Endothelial cell of umbilical vein (primary cell): ENCODE measurements around the gene CPVL. TPM values are rescaled to one million over a fixed set of nuclear protein-coding genes. Genes with fewer than 3 reads are reported as not detected.

Experiments used
- BruUV-seq: library from RNA; stranded (reverse); fragments of 400-500 nt; replicated peaks from 2 replicates; lab custom pipeline; 2021; lab: Mats Ljungman, UMichigan
- CTCF ChIA-PET: fragments of 300-600, 350-600 bp; sonication (Branson Sonifier 250); formaldehyde crosslinking; loops from one replicate; lab custom pipeline; 2021; ENCODE audit warnings: antibody characterized with exemption, inconsistent platforms; lab: Charles Lee
- POLR2A ChIA-PET: fragments of 300-600, 350-600 bp; sonication (Branson Sonifier 250); formaldehyde crosslinking; loops from one replicate; lab custom pipeline; 2021; ENCODE audit warnings: antibody characterized with exemption, inconsistent platforms; lab: Charles Lee
- DNase-seq: peaks from one replicate; pipeline ENCODE4 v3.0.0-alpha.2; 2011; ENCODE audit warnings: low read depth, low spot score
- FAIRE-seq: peaks from 2 replicates; lab custom pipeline; 2011; peaks lifted over from hg19 to GRCh38; lab: Jason Lieb, UNC
- H2AFZ ChIP-seq: 2 replicates; pipeline ENCODE4 v1.6.0; 2012; ENCODE audit warnings: low read depth, low read length, control low read depth, inconsistent platforms
- H3K27ac ChIP-seq: 2 replicates; pipeline ENCODE4 v1.5.1; 2011; ENCODE audit warnings: low read depth, mild to moderate bottlenecking, control low read depth, low read length, moderate library complexity; ENCODE audit not compliant: insufficient read depth
- H3K27me3 ChIP-seq, 2 experiments: 2 replicates each; pipeline versions ENCODE4 v1.6.0 to v1.6.1; 2011; ENCODE audit warnings: low read length in 2 of 2, mixed read lengths in 1 of 2; ENCODE audit not compliant: control insufficient read depth in 2 of 2, insufficient read depth in 2 of 2
- H3K36me3 ChIP-seq, 2 experiments: 2 replicates in 1 of 2; 3 replicates in 1 of 2; pipeline ENCODE4 v1.5.1; 2011; ENCODE audit warnings: low read length in 2 of 2, mild to moderate bottlenecking in 1 of 2, moderate library complexity in 1 of 2; ENCODE audit not compliant: control insufficient read depth in 2 of 2, insufficient read depth in 2 of 2; ENCODE audit errors: extremely low read depth in 1 of 2
- H3K4me1 ChIP-seq: 3 replicates; pipeline ENCODE4 v1.5.1; 2011; ENCODE audit warnings: mild to moderate bottlenecking, low read length; ENCODE audit not compliant: control insufficient read depth, insufficient read depth; ENCODE audit errors: extremely low read depth
- H3K4me2 ChIP-seq: 2 replicates; pipeline ENCODE4 v1.6.1; 2011; ENCODE audit warnings: low read length, control low read depth, mixed read lengths; ENCODE audit not compliant: insufficient read depth
- H3K4me3 ChIP-seq, 3 experiments: fragments of 200-600 bp in 1 of 3; sonication (generic), shearing (Covaris generic) in 1 of 3; replicated peaks in 1 of 3; 2 replicates each; pipeline ENCODE4 v1.5.1; 2011 to 2016; ENCODE audit warnings: control low read depth in 3 of 3, low read length in 3 of 3, mild to moderate bottlenecking in 2 of 3, inconsistent platforms in 1 of 3, low read depth in 1 of 3, moderate library complexity in 1 of 3; ENCODE audit not compliant: insufficient read depth in 1 of 3
- H3K79me2 ChIP-seq: 2 replicates; pipeline ENCODE4 v1.6.0; 2012; ENCODE audit warnings: low read length, inconsistent platforms; ENCODE audit not compliant: control insufficient read depth, insufficient read depth
- H3K9ac ChIP-seq: replicated peaks from 2 replicates; pipeline ENCODE3; 2011; ENCODE audit warnings: low read length, control low read depth; ENCODE audit not compliant: insufficient read depth; ENCODE audit errors: extremely low read depth
- H3K9me1 ChIP-seq: replicated peaks from 3 replicates; pipeline ENCODE4 v1.6.0; 2011; ENCODE audit warnings: mild to moderate bottlenecking, low read length; ENCODE audit not compliant: control insufficient read depth, insufficient read depth; ENCODE audit errors: extremely low read depth
- H3K9me3 ChIP-seq: replicated peaks from 2 replicates; pipeline ENCODE4 v1.5.1; 2012; ENCODE audit warnings: low read length, inconsistent platforms; ENCODE audit not compliant: control insufficient read depth, insufficient read depth
- H4K20me1 ChIP-seq: replicated peaks from 2 replicates; pipeline ENCODE3; 2011; ENCODE audit warnings: mild to moderate bottlenecking, low read length; ENCODE audit not compliant: control insufficient read depth, insufficient read depth; ENCODE audit errors: extremely low read depth
- CTCF ChIP-seq, 2 donors: IDR thresholded peaks; 1 replicate in 1 of 2; 2 replicates in 1 of 2; pipeline ENCODE4 v1.5.1; 2011; ENCODE audit warnings: low read length in 2 of 2, mild to moderate bottlenecking in 2 of 2, moderate library complexity in 2 of 2, control low read depth in 1 of 2, inconsistent platforms in 1 of 2, low read depth in 1 of 2; ENCODE audit not compliant: insufficient read depth in 1 of 2; ENCODE audit errors: extremely low read depth in 1 of 2
- EZH2 ChIP-seq: IDR thresholded peaks from 2 replicates; pipeline ENCODE4 v1.6.1; 2012; ENCODE audit warnings: borderline replicate concordance, low read depth, mild to moderate bottlenecking, moderate library complexity, low read length, inconsistent platforms; ENCODE audit not compliant: severe bottlenecking
- JUN ChIP-seq: IDR thresholded peaks from 2 replicates; pipeline ENCODE4 v1.6.1; 2011; ENCODE audit warnings: borderline replicate concordance, low read depth; ENCODE audit not compliant: insufficient read length, insufficient read depth
- MAX ChIP-seq: IDR thresholded peaks from 2 replicates; pipeline ENCODE4 v1.6.1; 2011; ENCODE audit not compliant: insufficient read depth, insufficient read length
- MYC ChIP-seq: IDR thresholded peaks from one replicate; pipeline ENCODE4 v1.6.1; 2011; ENCODE audit warnings: mild to moderate bottlenecking, low read depth, low read length
- dilution Hi-C: fragments of 300-500 bp; cut with MboI; formaldehyde crosslinking; loops from one replicate; pipeline ENCODE4 v1.15.0; 2019; ENCODE audit warnings: low sequenced_read_pairs; ENCODE audit not compliant: extremely low pct_ligation_motif_present
- intact Hi-C: fragments of 100-400 bp; cut with micrococcal nuclease; formaldehyde crosslinking; loops from one replicate; pipeline ENCODE4 v1.10.0; 2022
- polyA plus RNA-seq, 4 experiments: library from polyadenylated mRNA; depleted of rRNA in 3 of 4; stranded (reverse) in 3 of 4; unstranded in 1 of 4; fragments of >200 nt; gene quantifications; 2 replicates each; pipeline versions ENCODE4 v1.2.1 to v1.2.3, GENCODE V29; 2011 to 2012; ENCODE audit warnings: missing spikeins in 1 of 4
- total RNA-seq: library from RNA; stranded (reverse); gene quantifications from 2 replicates; pipeline ENCODE4 v1.2.3, GENCODE V29; 2021

CPVL gene
- total and polyA plus RNA-seq, 2 donors (not counting 3 experiments of a cell fraction or from before 2014, with no cell fraction given): 0.14 TPM; not detected in 1

GRCh38 chr7:29119538-29119937 is 26.8 kb downstream of the CPVL start:
- Histone ChIP-seq H3K9me1 (no peaks in the 10 kb centered on the region), H3K4me2 (no peak overlapping the region), H4K20me1 (no peaks in the 10 kb centered on the region), H3K9ac (no peak overlapping the region), H3K36me3 (no peaks in the 10 kb centered on the region), H3K79me2 (no peaks in the 10 kb centered on the region), H2AFZ (no peak overlapping the region), H3K4me3 (no peak overlapping the region), H3K27me3 (no peaks in the 10 kb centered on the region), H3K9me3 (no peaks in the 10 kb centered on the region), H3K4me1 (peaks cover 9% of the 10 kb centered on the region), H3K27ac (no peak overlapping the region)
- POLR2A ChIA-PET: no interaction called here
- TF ChIP-seq MYC (no peak), EZH2 (no peak), MAX (no peak), JUN (no peak), CTCF (IDR thresholded peaks at IDR 0.05; ENCODE audit: extremely low read depth in 1 of 2, insufficient read depth in 1 of 2, low read depth in 1 of 2, low read length in 2 of 2) (no peak)
- no peak for DNase-seq
- dilution Hi-C loops (no loop called here), intact Hi-C loops (loop anchor here (5.0 to 10.0 kb wide), 3 partner anchors 58 to 445 kb away; partner anchors contain the start of gene PRR15)
- CTCF ChIA-PET: interaction anchor here (0.9 to 38.9 kb wide), 10 partner anchors 11 to 292 kb away, joined by 3 to 1408 read pairs (median 6); no protein-coding TSS in a partner anchor
- FAIRE-seq: no peak
- BruUV-seq: no TSS peak
